ENCODE data around the gene PYM1.

The PYM1 gene

DNA sequence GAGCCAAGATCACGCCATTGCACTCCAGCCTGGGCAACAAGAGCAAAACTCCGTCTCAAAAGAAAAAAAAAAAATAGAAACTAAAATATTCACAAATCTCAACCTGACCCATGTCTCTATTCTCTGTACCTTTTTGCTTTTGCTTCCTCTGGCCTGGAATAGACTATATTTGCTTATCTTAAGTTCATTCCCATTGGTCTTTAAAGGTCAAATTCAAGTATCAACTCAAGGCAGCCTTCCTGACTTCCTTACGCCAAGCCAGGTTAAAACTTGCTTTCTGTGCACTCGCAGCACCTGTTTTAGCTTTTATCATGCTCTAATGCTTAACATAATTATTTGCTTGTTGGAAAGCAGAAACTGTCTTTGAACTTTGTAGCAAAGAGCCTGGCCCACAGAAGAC lies 14.8 kb downstream of the PYM1 start:
- TF ChIP-seq, protein P1, sequence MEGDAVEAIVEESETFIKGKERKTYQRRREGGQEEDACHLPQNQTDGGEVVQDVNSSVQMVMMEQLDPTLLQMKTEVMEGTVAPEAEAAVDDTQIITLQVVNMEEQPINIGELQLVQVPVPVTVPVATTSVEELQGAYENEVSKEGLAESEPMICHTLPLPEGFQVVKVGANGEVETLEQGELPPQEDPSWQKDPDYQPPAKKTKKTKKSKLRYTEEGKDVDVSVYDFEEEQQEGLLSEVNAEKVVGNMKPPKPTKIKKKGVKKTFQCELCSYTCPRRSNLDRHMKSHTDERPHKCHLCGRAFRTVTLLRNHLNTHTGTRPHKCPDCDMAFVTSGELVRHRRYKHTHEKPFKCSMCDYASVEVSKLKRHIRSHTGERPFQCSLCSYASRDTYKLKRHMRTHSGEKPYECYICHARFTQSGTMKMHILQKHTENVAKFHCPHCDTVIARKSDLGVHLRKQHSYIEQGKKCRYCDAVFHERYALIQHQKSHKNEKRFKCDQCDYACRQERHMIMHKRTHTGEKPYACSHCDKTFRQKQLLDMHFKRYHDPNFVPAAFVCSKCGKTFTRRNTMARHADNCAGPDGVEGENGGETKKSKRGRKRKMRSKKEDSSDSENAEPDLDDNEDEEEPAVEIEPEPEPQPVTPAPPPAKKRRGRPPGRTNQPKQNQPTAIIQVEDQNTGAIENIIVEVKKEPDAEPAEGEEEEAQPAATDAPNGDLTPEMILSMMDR (IDR thresholded peaks at IDR 0.05), result no peak

DNA sequence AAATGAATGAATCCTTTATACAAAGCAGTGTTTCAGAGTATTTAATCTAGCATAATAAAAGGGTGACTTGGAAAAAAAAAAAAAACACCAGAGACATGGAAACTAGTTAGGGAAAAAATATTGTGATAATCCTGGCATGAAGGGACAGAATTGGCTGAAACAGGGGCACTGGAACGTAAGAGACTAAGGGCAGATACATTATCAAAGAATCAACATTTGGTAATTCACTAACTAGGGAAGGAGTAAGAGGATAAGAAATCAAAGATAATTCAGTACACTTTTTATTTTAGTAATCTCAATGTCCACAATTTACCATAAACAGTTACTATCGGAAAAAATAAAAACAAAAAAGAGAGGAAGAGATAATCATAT lies 18.2 kb downstream of the PYM1 start:
- TF ChIP-seq, protein P1 (IDR thresholded peaks at IDR 0.05), result no peak

DNA sequence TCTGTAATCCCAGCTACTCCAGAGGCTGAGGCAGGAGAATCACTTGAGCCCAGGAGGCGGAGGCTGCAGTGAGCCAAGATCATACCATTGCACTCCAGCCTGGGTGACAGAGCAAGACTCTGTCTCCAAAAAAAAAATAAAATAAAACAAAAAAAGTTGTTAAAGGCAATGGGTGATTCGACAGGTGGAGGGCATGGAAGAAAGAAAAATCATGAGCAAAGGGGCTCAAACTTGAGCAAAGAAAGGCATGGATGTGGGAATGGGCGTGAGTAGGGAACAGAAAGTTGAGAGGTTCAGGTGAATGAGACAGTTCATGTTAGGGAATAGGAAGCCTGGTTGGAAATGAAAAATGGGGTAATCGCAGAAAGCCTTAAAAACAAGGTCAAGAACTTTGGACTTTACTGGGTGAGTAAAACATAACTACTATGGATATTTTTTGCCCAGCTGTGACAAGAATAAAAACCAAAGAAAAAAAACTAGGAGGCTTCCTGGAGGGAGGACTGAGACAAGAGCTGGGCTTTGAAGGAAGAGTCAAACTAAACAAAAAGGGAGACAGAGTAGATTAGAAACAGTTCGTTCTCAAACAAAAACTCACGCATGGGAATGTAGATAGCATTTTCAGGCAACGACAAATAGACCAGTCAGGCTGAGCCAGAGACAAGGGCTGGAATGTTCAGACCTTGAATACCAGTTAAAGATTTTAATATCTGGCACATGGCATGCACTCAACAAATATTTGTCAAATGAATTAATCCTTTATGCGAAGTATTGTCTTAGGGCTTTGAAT lies 18.8 kb downstream of the PYM1 start:
- TF ChIP-seq, protein P1 (IDR thresholded peaks at IDR 0.05), result no peak

DNA sequence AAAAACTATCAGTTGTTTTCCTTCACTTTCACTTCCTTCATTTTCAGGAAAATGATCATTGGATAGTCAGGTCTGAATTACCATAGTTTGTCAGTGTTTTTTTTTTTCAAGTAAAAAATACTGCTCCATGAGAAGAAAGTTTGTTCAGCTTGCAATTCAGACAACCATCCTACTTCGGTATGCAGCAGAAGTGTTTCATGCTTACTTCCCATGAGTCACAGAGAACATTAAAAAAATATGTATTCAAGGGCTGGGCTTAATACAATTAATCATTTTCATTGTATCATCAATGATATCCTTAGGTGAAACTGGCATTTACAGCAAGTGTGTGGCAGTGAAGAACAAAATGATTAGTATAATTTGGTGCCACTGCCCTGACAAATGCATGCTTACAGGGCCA lies 21.6 kb downstream of the PYM1 start:
- TF ChIP-seq, protein P1 (IDR thresholded peaks at IDR 0.05), result no peak

DNA sequence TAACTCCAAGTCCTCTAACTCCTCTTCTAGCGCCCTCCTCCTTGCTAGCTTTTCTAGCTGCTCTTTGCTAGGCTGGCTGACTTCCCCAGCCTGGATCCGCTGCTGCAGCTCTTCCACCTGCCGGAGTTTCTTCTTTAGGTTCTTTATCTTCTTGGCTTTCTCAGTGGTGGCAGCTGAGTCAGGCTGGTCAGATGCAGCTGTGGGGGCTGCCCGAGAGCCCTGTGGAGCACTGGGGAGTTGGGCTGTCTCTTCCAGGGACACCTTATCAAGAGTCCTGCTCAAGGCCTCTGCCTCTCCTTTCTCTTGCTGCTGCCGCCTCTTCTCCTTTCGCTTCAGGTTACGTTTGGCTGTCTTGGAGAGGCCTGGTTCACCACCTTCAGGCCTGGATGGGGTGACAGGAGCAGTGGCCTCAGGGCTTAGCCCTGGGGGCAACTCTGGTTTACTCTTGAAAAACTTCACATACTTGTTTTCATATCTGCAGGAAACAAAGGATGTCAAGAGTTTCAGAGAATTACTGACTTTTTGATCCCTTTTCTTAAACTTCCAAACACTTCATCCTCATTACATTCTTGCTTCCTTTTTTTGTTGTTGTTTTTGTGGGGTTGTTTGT lies 25.7 kb downstream of the PYM1 start:
- TF ChIP-seq, protein P1 (IDR thresholded peaks at IDR 0.05), result no peak

DNA sequence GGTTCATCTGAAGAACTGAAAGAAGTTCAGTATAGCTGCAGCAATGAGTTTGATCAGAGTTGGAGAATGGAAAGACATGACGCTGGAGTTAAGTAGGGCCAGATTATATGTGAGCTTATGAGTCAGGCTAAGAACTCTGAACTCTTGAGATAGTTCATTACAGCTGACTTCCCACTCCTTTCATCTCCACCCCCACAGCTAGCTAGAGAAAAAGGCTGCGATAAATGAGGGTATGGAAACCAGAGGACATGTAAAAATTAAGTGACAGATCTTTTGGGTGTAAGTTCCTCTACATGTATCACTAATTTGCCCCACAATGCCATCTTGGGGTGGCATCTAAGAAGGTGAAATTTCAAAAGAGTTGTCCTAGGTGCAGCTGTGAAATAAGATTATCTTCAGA lies 28.6 kb downstream of the PYM1 start:
- TF ChIP-seq, protein P1 (IDR thresholded peaks at IDR 0.05), result no peak

DNA sequence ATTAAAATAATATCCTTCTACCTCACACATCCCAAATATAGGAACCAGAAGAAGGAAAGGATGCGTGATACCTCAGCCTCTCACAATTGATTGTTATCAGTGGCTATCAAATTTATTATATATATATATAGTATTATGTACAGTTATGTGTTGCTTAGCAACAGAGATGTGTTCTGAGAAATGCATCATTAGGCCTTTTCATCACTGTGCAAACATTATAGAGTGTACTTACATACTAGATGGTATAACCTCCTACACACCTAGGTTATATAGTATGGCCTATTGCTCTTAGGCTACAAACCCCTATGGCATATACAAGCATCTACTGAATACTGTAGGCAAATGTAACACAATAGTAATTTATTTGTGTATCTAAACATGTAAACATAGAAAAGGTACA lies 34.0 kb downstream of the PYM1 start:
- TF ChIP-seq, protein P1 (IDR thresholded peaks at IDR 0.05), result no peak

Measured in LNCAP (cell line).